ENCODE measurements around the gene LRP1B.

LRP1B gene

GRCh38 chr2:141942006-141942789 is 188.6 kb downstream of the LRP1B start:
- no peak for DNase-seq

GRCh38 chr2:141941210-141941714 is 189.6 kb downstream of the LRP1B start:
- no peak for DNase-seq

GRCh38 chr2:141940709-141941108 is 190.1 kb downstream of the LRP1B start:
- DNase-seq: no peak

- DNase-seq: no peak
Observed at GRCh38 chr2:141933226-141933625, 197.6 kb downstream of the LRP1B start.

GRCh38 chr2:141932261-141932660 is 198.6 kb downstream of the LRP1B start:
- no peak for DNase-seq

GRCh38 chr2:141931797-141932196 is 199.0 kb downstream of the LRP1B start:
- DNase-seq: no peak

- DNase-seq: no peak
Observed at GRCh38 chr2:141930803-141931202, 200.0 kb downstream of the LRP1B start.

GRCh38 chr2:141929331-141930252 is 201.2 kb downstream of the LRP1B start:
- DNase-seq: no peak

- no peak for DNase-seq
Observed at GRCh38 chr2:141928476-141928875, 202.3 kb downstream of the LRP1B start.

- no peak for DNase-seq
Observed at GRCh38 chr2:141927536-141927935, 203.3 kb downstream of the LRP1B start.

- no peak for DNase-seq
Observed at GRCh38 chr2:141925511-141925910, 205.3 kb downstream of the LRP1B start.

- no peak for DNase-seq
Observed at GRCh38 chr2:141923657-141924056, 207.2 kb downstream of the LRP1B start.

GRCh38 chr2:141911485-141912066 is 219.2 kb downstream of the LRP1B start:
- no peak for DNase-seq

GRCh38 chr2:141906678-141907077 is 224.1 kb downstream of the LRP1B start:
- no peak for DNase-seq

GRCh38 chr2:141900826-141901225 is 230.0 kb downstream of the LRP1B start:
- no peak for DNase-seq

- DNase-seq: no peak
Observed at GRCh38 chr2:141899740-141900139, 231.1 kb downstream of the LRP1B start.

GRCh38 chr2:141889788-141890187 is 241.0 kb downstream of the LRP1B start:
- no peak for DNase-seq

GRCh38 chr2:141888987-141889555 is 241.7 kb downstream of the LRP1B start:
- no peak for DNase-seq

- no peak for DNase-seq
Observed at GRCh38 chr2:141887363-141887762, 243.5 kb downstream of the LRP1B start.

- DNase-seq: no peak
Observed at GRCh38 chr2:141878016-141878415, 252.8 kb downstream of the LRP1B start.

- no peak for DNase-seq
Observed at GRCh38 chr2:141871913-141872634, 258.7 kb downstream of the LRP1B start.

GRCh38 chr2:141869572-141869971 is 261.2 kb downstream of the LRP1B start:
- no peak for DNase-seq
